Transverse colon (tissue), 4 donors: Measurements from ENCODE around the gene WNT4. TPM values are rescaled to one million over a fixed set of nuclear protein-coding genes. Genes with fewer than 3 reads are reported as not detected.

Experiments
- DNase-seq: peaks from one replicate; pipeline ENCODE4 v3.0.0-alpha.2; 2019
- H3K27ac ChIP-seq, 4 donors: fragments of 200-600 bp; sonication (generic); 2 replicates each; pipeline ENCODE4 v1.5.1; 2016 to 2018; ENCODE audit warnings: inconsistent platforms in 4 of 4
- H3K27me3 ChIP-seq: fragments of 200-600 bp; sonication (generic); 2 replicates; pipeline ENCODE4 v1.5.1; 2017; ENCODE audit warnings: inconsistent platforms
- H3K36me3 ChIP-seq, 4 donors: fragments of 200-600 bp; sonication (generic); 2 replicates each; pipeline ENCODE4 v1.5.1; 2017 to 2019; ENCODE audit warnings: inconsistent platforms in 4 of 4
- H3K4me1 ChIP-seq, 4 donors: fragments of 200-600 bp; sonication (generic); 2 replicates each; pipeline ENCODE4 v1.5.1; 2017 to 2020; ENCODE audit warnings: inconsistent platforms in 4 of 4
- H3K4me3 ChIP-seq, 4 donors: fragments of 200-600 bp; sonication (generic); 1 replicate in 1 of 4; 2 replicates in 3 of 4; pipeline versions ENCODE4 v1.5.1 to v1.6.1; 2017 to 2019; ENCODE audit warnings: inconsistent platforms in 4 of 4
- H3K9me3 ChIP-seq, 2 donors: fragments of 200-600 bp; sonication (generic); 2 replicates each; pipeline ENCODE4 v1.5.1; 2017 to 2019; ENCODE audit warnings: inconsistent platforms in 2 of 2
- CTCF ChIP-seq, 5 experiments: fragments of 200-600 bp in 3 of 5; fragments of 450-650 bp in 2 of 5; sonication (generic) in 3 of 5; IDR thresholded peaks; 1 replicate in 2 of 5; 2 replicates in 3 of 5; pipeline ENCODE4 v1.5.1; 2016 to 2017; ENCODE audit warnings: antibody characterized with exemption in 5 of 5, inconsistent platforms in 3 of 5, mild to moderate bottlenecking in 2 of 5, moderate library complexity in 1 of 5
- EP300 ChIP-seq: sonication (generic); formaldehyde crosslinking; IDR thresholded peaks from one replicate; pipeline ENCODE4 v1.6.1; 2017; ENCODE audit warnings: antibody characterized with exemption, low read depth
- POLR2A ChIP-seq: fragments of 450-650 bp; IDR thresholded peaks from one replicate; pipeline ENCODE4 v1.6.1; 2016; ENCODE audit warnings: antibody characterized with exemption, mild to moderate bottlenecking, moderate library complexity
- POLR2AphosphoS5 ChIP-seq, 3 donors: sonication (generic); formaldehyde crosslinking; IDR thresholded peaks; one replicate each; pipeline ENCODE4 v1.6.1; 2016; ENCODE audit warnings: antibody characterized with exemption in 3 of 3
- WGBS, 2 donors: methylation state at CpG; one replicate each; pipeline ENCODE4 v1.1.5; 2018; ENCODE audit warnings: low coverage in 1 of 2; 5-methylcytosine and 5-hydroxymethylcytosine counted together
- in situ Hi-C, 4 donors: fragments of 200-750 bp; cut with MboI; loops; one replicate each; pipeline versions ENCODE4 v1.15.0 to v1.15.1; 2017; ENCODE audit warnings: low sequenced_read_pairs in 3 of 4, low pct_ligation_motif_present in 1 of 4, low pct_unique_long_range_greater_than_20kb in 1 of 4
- intact Hi-C: fragments of 100-400 bp; cut with DNase I; formaldehyde crosslinking; loops from one replicate; pipeline ENCODE4 v1.15.1; 2023; ENCODE audit warnings: low total_unique reads
- total RNA-seq, 4 donors: library from RNA; depleted of rRNA; stranded (reverse); fragments of >200 nt; gene quantifications; one replicate each; pipeline ENCODE4 v1.1.0, GENCODE V29; 2016

Gene WNT4
- total RNA-seq: 1 to 10 TPM in 2 of 4 donors, under 1 TPM in 1, not detected in 1; 0.82 to 3.0 (median 2.1) TPM

- Histone ChIP-seq H3K27ac (peak within 1 kb of the TSS; percentile 22 to 65 (median 53)), H3K4me1 (peaks cover 9 to 19% (median 16%) of the 10 kb centered on the region in 4 donors), H3K9me3 (no peaks in the 10 kb centered on the region), H3K27me3 (peaks cover 67% of the 10 kb centered on the region), H3K36me3 (no peaks in the 10 kb centered on the region), H3K4me3 (peak within 1 kb of the TSS; percentile 30 to 61 (median 44))
- WGBS, 2 donors: 10% methylated on average over 9 of the region's 106 CpGs; no CpG with 5 or more reads in 1 of the 2 donors
- intact Hi-C loops: no loop called here
- peak; percentile 42 for DNase-seq
- TF ChIP-seq POLR2A (no peak), POLR2AphosphoS5 (IDR thresholded peaks at IDR 0.05) (no peak), CTCF (IDR thresholded peaks at IDR 0.05) (peak in 1 of 5 experiments; percentile 13)
- in situ Hi-C loops: loop anchor here in 2 of 4 donors (25.0 kb wide), 2 partner anchors 269 to 494 kb away; partner anchors contain the start of genes C1QA (in 2 of the 2) and C1QC (in 2 of the 2)
Observed at GRCh38 chr1:22143065-22144033, at the start of gene WNT4. Gene WNT4, minus strand, starts transcription at chr1:22143097. Its CDS starts 175 bp downstream, at chr1:22142922.

- in situ Hi-C loops (no loop called here), intact Hi-C loops (no loop called here)
- Histone ChIP-seq H3K27me3 (peaks cover 7% of the 10 kb centered on the region), H3K36me3 (no peaks in the 10 kb centered on the region), H3K9me3 (no peaks in the 10 kb centered on the region), H3K27ac (no peak overlapping the region), H3K4me3 (no peak overlapping the region), H3K4me1 (no peaks in the 10 kb centered on the region)
- TF ChIP-seq EP300: no peak
- TF ChIP-seq POLR2AphosphoS5 (IDR thresholded peaks at IDR 0.05): no peak
- TF ChIP-seq CTCF (IDR thresholded peaks at IDR 0.05): no peak
- no peak for TF ChIP-seq POLR2A
- DNase-seq: no peak
- WGBS, 2 donors: 91 to 94% methylated on average over 3 of the region's 3 CpGs
Observed at GRCh38 chr1:22190731-22191130, 47.8 kb upstream of the WNT4 start.

GRCh38 chr1:22190251-22190650, 47.4 kb upstream of the WNT4 start:
- no peaks in the 10 kb centered on the region for H3K36me3 ChIP-seq
- H3K27ac ChIP-seq: no peak overlapping the region
- peaks cover 11% of the 10 kb centered on the region for H3K27me3 ChIP-seq
- H3K4me3 ChIP-seq: no peak overlapping the region
- WGBS, 2 donors: 82% methylated on average over 6 of the region's 6 CpGs; no CpG with 5 or more reads in 1 of the 2 donors
- H3K4me1 ChIP-seq: no peaks in the 10 kb centered on the region
- in situ Hi-C loops: no loop called here
- intact Hi-C loops: no loop called here
- TF ChIP-seq CTCF (IDR thresholded peaks at IDR 0.05): no peak
- no peak for TF ChIP-seq POLR2A
- TF ChIP-seq POLR2AphosphoS5 (IDR thresholded peaks at IDR 0.05): no peak
- TF ChIP-seq EP300: no peak
- no peak for DNase-seq
- H3K9me3 ChIP-seq: no peaks in the 10 kb centered on the region

- intact Hi-C loops: no loop called here
- H3K9me3 ChIP-seq: no peaks in the 10 kb centered on the region
Observed at GRCh38 chr1:22189619-22190018, 46.7 kb upstream of the WNT4 start.

More at GRCh38 chr1:22189619-22190018, 46.7 kb upstream of the WNT4 start:
- H3K4me1 ChIP-seq: no peaks in the 10 kb centered on the region
- no peak for DNase-seq
- H3K4me3 ChIP-seq: no peak overlapping the region
- in situ Hi-C loops: no loop called here
- TF ChIP-seq POLR2A (no peak), EP300 (no peak), CTCF (IDR thresholded peaks at IDR 0.05) (no peak), POLR2AphosphoS5 (IDR thresholded peaks at IDR 0.05) (no peak)
- H3K27ac ChIP-seq: no peak overlapping the region
- no peaks in the 10 kb centered on the region for H3K36me3 ChIP-seq
- peaks cover 16% of the 10 kb centered on the region for H3K27me3 ChIP-seq
- 82 to 100% methylated on average over 1 to 4 of the region's 4 CpGs for WGBS, 2 donors
